PC-3 (cell line): ENCODE measurements around the gene MRPL28. TPM values are rescaled to one million over a fixed set of nuclear protein-coding genes. Genes with fewer than 3 reads are reported as not detected.
"Not testable (repeated sequence)": the region's sequence is repeated elsewhere in the genome, so short reads cannot be mapped to it uniquely, and the experiment has no call there.

Experiments
- ATAC-seq: fragments of 200-7000 bp; cut with Tn5 transposase; 2 replicates; pipeline ENCODE4 v1.9.1; 2020; ENCODE audit warnings: mild to moderate bottlenecking, moderate library complexity
- BruUV-seq: library from RNA; stranded (reverse); fragments of 400-500 nt; replicated peaks from 2 replicates; lab custom pipeline; 2021; lab: Mats Ljungman, UMichigan
- CTCF ChIA-PET: fragments of 300-600 bp; sonication (Branson Sonifier 250); formaldehyde crosslinking; loops from one replicate; lab custom pipeline; 2022; ENCODE audit warnings: antibody characterized with exemption; lab: Charles Lee
- POLR2A ChIA-PET: fragments of 300-600 bp; sonication (Branson Sonifier 250); formaldehyde crosslinking; loops from one replicate; lab custom pipeline; 2022; ENCODE audit warnings: antibody characterized with exemption; ENCODE audit not compliant: unreplicated experiment; lab: Charles Lee
- DNase-seq: peaks from one replicate; pipeline ENCODE4 v3.0.0-alpha.2; 2015
- H2AFZ ChIP-seq: fragments of 300-600 bp; sonication (generic); 2 replicates; pipeline ENCODE4 v1.6.0; 2016; ENCODE audit warnings: antibody characterized with exemption, low read length
- H3F3A ChIP-seq: fragments of 300-600 bp; sonication (generic); one replicate; pipeline ENCODE4 v1.6.0; 2017; ENCODE audit warnings: antibody characterized with exemption, low read length, control low read depth, mild to moderate bottlenecking; ENCODE audit not compliant: unreplicated experiment
- H3K27ac ChIP-seq: fragments of 300-600 bp; sonication (generic); 2 replicates; pipeline ENCODE4 v1.5.1; 2016; ENCODE audit warnings: mild to moderate bottlenecking, low read length
- H3K27me3 ChIP-seq: fragments of 300-600 bp; sonication (generic); 2 replicates; pipeline ENCODE4 v1.6.1; 2016; ENCODE audit warnings: low read length, mixed read lengths
- H3K36me3 ChIP-seq: fragments of 300-600 bp; sonication (generic); 2 replicates; pipeline ENCODE4 v1.6.1; 2016; ENCODE audit warnings: low read depth, mixed run types, low read length, mixed read lengths
- H3K4me1 ChIP-seq: fragments of 300-600 bp; sonication (generic); 2 replicates; pipeline ENCODE4 v1.5.1; 2016; ENCODE audit warnings: low read length; ENCODE audit not compliant: insufficient read depth
- H3K4me2 ChIP-seq: fragments of 300-600 bp; sonication (generic); 2 replicates; pipeline ENCODE4 v1.6.0; 2016; ENCODE audit warnings: low read length
- H3K4me3 ChIP-seq: fragments of 300-600 bp; sonication (generic); 2 replicates; pipeline ENCODE4 v1.5.1; 2016; ENCODE audit warnings: mild to moderate bottlenecking, low read length, mixed read lengths
- H3K79me2 ChIP-seq: fragments of 300-600 bp; sonication (generic); 2 replicates; pipeline ENCODE4 v1.6.1; 2017; ENCODE audit warnings: low read length, mixed read lengths
- H3K9ac ChIP-seq: fragments of 300-600 bp; sonication (generic); 2 replicates; pipeline ENCODE4 v1.6.0; 2016; ENCODE audit warnings: mild to moderate bottlenecking, low read length
- H3K9me2 ChIP-seq: fragments of 300-600 bp; sonication (generic); replicated peaks from 2 replicates; pipeline ENCODE4 v1.6.1; 2016; ENCODE audit warnings: mixed run types, low read length, mixed read lengths
- H3K9me3 ChIP-seq: fragments of 300-600 bp; sonication (generic); 2 replicates; pipeline ENCODE4 v1.6.1; 2016; ENCODE audit warnings: low read length, mixed read lengths
- H4K20me1 ChIP-seq: fragments of 300-600 bp; sonication (generic); 2 replicates; pipeline ENCODE4 v1.6.1; 2016; ENCODE audit warnings: low read length, mixed read lengths
- CTCF ChIP-seq: fragments of 300-600 bp; sonication (generic); conservative IDR thresholded peaks from 2 replicates; pipeline ENCODE4 v1.5.1; 2017; ENCODE audit warnings: antibody characterized with exemption, low read depth, mild to moderate bottlenecking, low read length
- EZH2 ChIP-seq: fragments of 300-600 bp; sonication (generic); IDR thresholded peaks from one replicate; pipeline ENCODE4 v1.6.1; 2017; ENCODE audit warnings: antibody characterized with exemption, mild to moderate bottlenecking, low read length; ENCODE audit not compliant: unreplicated experiment
- EZH2phosphoT487 ChIP-seq: fragments of 300-600 bp; sonication (generic); IDR thresholded peaks from 2 replicates; pipeline ENCODE4 v1.6.1; 2018; ENCODE audit warnings: mild to moderate bottlenecking, antibody characterized with exemption, low read length, borderline replicate concordance
- intact Hi-C: fragments of 100-400 bp; cut with micrococcal nuclease; formaldehyde crosslinking; loops from 2 replicates; pipeline ENCODE4 v1.9.0; 2023
- total RNA-seq: library from RNA; depleted of rRNA; stranded (reverse); fragments of >200 nt; gene quantifications from 2 replicates; pipeline ENCODE4 v1.2.3, GENCODE V29; 2014

MRPL28 gene
- total RNA-seq, 1 experiment from 2014 or later = 154 TPM

DNA sequence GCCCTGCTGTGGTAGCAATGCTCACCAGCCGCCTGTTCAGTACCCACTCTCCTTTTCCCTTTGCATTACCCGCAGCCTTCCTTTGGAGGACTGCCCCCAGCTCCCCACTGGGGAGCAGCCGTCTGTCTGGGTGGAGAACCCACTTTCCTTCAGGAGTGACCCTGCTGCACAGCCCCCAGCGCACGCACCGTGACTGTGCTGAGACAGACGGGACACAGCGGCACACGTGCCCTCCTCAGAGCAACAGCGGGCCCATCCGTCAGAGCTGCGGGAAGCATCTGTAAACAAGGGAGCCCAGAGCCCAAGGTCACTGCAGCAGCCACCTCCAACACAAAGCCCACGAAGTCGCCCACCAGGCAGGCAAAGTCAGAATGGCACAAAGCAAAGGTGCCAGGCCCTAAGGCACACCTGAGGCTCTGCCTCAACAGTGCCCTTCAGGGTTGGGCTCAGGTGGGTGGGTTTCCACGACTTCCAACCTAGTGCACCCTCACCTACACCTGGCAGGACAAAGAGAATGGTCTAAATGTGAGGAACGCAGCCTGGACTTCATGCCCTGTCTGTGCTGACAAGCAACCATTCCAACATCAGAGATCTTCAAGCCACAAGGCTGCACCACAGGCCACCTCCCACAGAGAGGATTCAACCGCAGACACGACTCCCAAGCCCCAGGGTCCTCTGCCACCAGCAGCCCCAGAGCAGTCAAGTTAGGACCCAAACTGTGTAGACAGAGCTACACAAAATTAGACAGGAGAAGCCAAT, 27.7 kb downstream of the MRPL28 start:
- TF ChIP-seq EZH2phosphoT487 (no peak), CTCF (no peak), EZH2 (no peak)
- Histone ChIP-seq H3K27ac (no peak overlapping the region), H3K9ac (no peak overlapping the region), H3K79me2 (peaks cover 78% of the 10 kb centered on the region), H3F3A (no peaks in the 10 kb centered on the region), H3K4me2 (no peak overlapping the region), H3K36me3 (no peaks in the 10 kb centered on the region), H2AFZ (no peak overlapping the region), H3K9me3 (no peaks in the 10 kb centered on the region), H3K4me3 (no peak overlapping the region), H3K4me1 (no peaks in the 10 kb centered on the region), H4K20me1 (peaks cover 9% of the 10 kb centered on the region; the same call in 1 of the 2 replicates), H3K9me2 (no peaks in the 10 kb centered on the region), H3K27me3 (no peaks in the 10 kb centered on the region)
- BruUV-seq = no TSS peak
- intact Hi-C loops = no loop called here
- ChIA-PET POLR2A (no interaction called here), CTCF (no interaction called here)
- ATAC-seq (no peak), DNase-seq (no peak)

- H3K36me3 ChIP-seq, H3F3A ChIP-seq, DNase-seq, H4K20me1 ChIP-seq, H3K9ac ChIP-seq, intact Hi-C loops, H3K9me2 ChIP-seq, H3K9me3 ChIP-seq, ATAC-seq, H3K27me3 ChIP-seq, BruUV-seq, H3K4me1 ChIP-seq, H3K27ac ChIP-seq, H3K4me3 ChIP-seq, CTCF ChIA-PET, H2AFZ ChIP-seq, H3K4me2 ChIP-seq, POLR2A ChIA-PET: not testable (repeated sequence)
- peaks cover 77% of the 10 kb centered on the region for H3K79me2 ChIP-seq
These were observed 28.4 kb downstream of the MRPL28 start for GRCh38 chr16:341974-342336.

DNA sequence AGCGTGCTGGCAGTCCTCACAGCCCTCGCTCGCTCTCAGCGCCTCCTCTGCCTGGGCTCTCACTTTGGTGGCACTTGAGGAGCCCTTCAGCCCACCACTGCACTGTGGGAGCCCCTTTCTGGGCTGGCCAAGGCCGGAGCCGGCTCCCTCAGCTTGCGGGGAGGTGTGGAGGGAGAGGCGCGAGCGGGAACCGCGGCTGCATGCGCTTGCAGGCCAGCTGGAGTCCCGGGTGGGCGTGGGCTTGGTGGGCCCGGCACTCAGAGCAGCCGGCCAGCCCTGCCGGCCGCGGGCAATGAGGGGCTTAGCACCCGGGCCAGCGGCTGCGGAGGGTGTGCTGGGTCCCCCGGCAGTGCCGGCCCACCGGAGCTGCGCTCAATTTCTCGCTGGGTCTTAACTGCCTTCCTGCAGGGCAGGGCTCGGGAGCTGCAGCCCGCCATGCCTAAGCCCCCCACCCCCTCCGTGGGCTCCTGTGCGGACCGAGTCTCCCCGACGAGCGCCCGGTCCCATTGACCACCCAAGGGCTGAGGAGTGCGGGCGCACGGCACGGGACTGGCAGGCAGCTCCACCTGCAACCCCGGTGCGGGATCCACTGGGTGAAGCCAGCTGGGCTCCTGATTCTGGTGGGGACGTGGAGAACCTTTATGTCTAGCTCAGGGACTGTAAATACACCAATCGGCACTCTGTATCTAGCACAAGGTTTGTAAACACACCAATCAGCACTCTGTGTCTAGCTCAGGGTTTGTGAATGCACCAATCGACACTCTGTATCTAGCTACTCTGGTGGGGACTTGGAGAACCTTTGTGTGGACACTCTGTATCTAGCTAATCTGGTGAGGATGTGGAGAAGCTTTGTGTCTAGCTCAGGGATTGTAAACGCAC, 29.0 kb downstream of the MRPL28 start:
- H4K20me1 ChIP-seq, intact Hi-C loops, H3K27ac ChIP-seq, H3K9me3 ChIP-seq, DNase-seq, BruUV-seq, POLR2A ChIA-PET, H3K36me3 ChIP-seq, CTCF ChIA-PET, H3K4me1 ChIP-seq, H3K9me2 ChIP-seq, H2AFZ ChIP-seq, H3F3A ChIP-seq, H3K4me2 ChIP-seq, H3K4me3 ChIP-seq, ATAC-seq, H3K9ac ChIP-seq, H3K27me3 ChIP-seq: not testable (repeated sequence)
- H3K79me2 ChIP-seq = peaks cover 75% of the 10 kb centered on the region
